GM18861 (cell line): ENCODE results near the gene TMEM108.

ENCODE experiments used
- ATAC-seq: cut with Tn5 transposase; IDR thresholded peaks from one replicate; pipeline ENCODE4 v1.9.1; 2021; ENCODE audit not compliant: unreplicated experiment

TMEM108 gene

GRCh38 chr3:133377396-133377795, 339.2 kb downstream of the TMEM108 start:
- ATAC-seq = no peak

GRCh38 chr3:133379926-133380325, 341.7 kb downstream of the TMEM108 start:
- ATAC-seq = no peak

GRCh38 chr3:133380481-133381225, 342.5 kb downstream of the TMEM108 start:
- ATAC-seq = no peak

- no peak for ATAC-seq
Measured at GRCh38 chr3:133381346-133382109, 343.3 kb downstream of the TMEM108 start.

- no peak for ATAC-seq
Measured at GRCh38 chr3:133383175-133383574, 345.0 kb downstream of the TMEM108 start.

- ATAC-seq = no peak
Measured at GRCh38 chr3:133383741-133384140, 345.6 kb downstream of the TMEM108 start.

GRCh38 chr3:133384331-133385027, 346.3 kb downstream of the TMEM108 start:
- ATAC-seq = peak; percentile 92

- no peak for ATAC-seq
Measured at GRCh38 chr3:133386876-133387275, 348.7 kb downstream of the TMEM108 start.

GRCh38 chr3:133387341-133387740, 349.1 kb downstream of the TMEM108 start:
- ATAC-seq = no peak

- no peak for ATAC-seq
Measured at GRCh38 chr3:133388696-133389395, 350.7 kb downstream of the TMEM108 start.

- ATAC-seq = no peak
Measured at GRCh38 chr3:133390715-133391114, 352.5 kb downstream of the TMEM108 start.

- ATAC-seq = no peak
Measured at GRCh38 chr3:133393204-133393603, 355.0 kb downstream of the TMEM108 start.

GRCh38 chr3:133393691-133394474, 355.7 kb downstream of the TMEM108 start:
- ATAC-seq = no peak

- ATAC-seq = no peak
Measured at GRCh38 chr3:133394561-133395311, 356.5 kb downstream of the TMEM108 start.

- ATAC-seq = no peak
Measured at GRCh38 chr3:133396906-133397305, 358.7 kb downstream of the TMEM108 start.

- no peak for ATAC-seq
Measured at GRCh38 chr3:133400006-133400515, 361.9 kb downstream of the TMEM108 start, which contains the start of gene BFSP2. Gene BFSP2, plus strand, starts transcription at chr3:133400056. Its CDS starts 28 bp downstream, at chr3:133400084.

- ATAC-seq = no peak
Measured at GRCh38 chr3:133401374-133402135, 363.4 kb downstream of the TMEM108 start.

GRCh38 chr3:133404920-133405319, 366.7 kb downstream of the TMEM108 start:
- no peak for ATAC-seq

GRCh38 chr3:133408366-133408765, 370.2 kb downstream of the TMEM108 start:
- ATAC-seq = no peak
